ENCODE measurements around the gene EOGT. TPM values are rescaled to one million over a fixed set of nuclear protein-coding genes. Genes with fewer than 3 reads are reported as not detected.

Gene EOGT
- total RNA-seq, 2 donors from 2014 or later = 7.9 to 13.7 TPM

- ATAC-seq (no peak), DNase-seq (ENCODE audit: low spot score in 2 of 2) (no peak)
- Mint-ChIP-seq H3K9me3 (no peaks in the 10 kb centered on the region), H3K36me3 (peaks cover 5 to 17% of the 10 kb centered on the region in 2 donors), H3K27ac (peak overlapping the region; percentile 81 to 84)
Measured at GRCh38 chr3:69014022-69014580, 617 bp upstream of the EOGT start.

DNA sequence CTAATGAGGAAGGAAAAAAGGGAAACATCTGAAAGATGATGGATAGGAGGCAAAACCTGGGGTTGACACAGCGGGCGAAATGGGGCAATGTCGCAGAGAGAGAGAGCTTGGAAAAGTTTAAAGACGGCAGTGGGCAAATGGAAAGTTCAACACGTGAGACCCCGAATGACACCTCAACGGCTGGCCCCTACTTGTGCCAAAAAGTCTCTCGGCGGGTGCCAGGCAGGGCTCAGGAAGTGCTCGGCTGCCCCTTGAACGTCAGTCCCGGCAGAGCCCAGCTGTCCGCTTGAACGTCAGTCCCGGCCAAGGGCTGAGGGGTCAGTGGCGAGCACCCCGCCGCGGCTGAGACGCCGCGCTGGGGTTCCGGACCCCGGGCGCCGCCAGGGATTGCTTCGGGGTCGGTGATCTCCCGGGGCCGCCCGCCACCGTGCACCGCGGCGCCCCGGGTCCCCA is 658 bp downstream of the EOGT start:
- no peaks in the 10 kb centered on the region for H3K9me3 Mint-ChIP-seq
- peaks cover 5 to 17% of the 10 kb centered on the region in 2 donors for H3K36me3 Mint-ChIP-seq
- ATAC-seq = no peak

GRCh38 chr3:69012100-69012799 is 1.2 kb downstream of the EOGT start:
- H3K9me3 Mint-ChIP-seq = no peaks in the 10 kb centered on the region
- peak overlapping the region; percentile 84 to 96 for H3K27ac Mint-ChIP-seq
- DNase-seq (ENCODE audit: low spot score in 2 of 2) (no peak), ATAC-seq (no peak)
- H3K36me3 Mint-ChIP-seq = peaks cover 5 to 12% of the 10 kb centered on the region in 2 donors

More for the DNA sequence above, 658 bp downstream of the EOGT start:
- DNase-seq (ENCODE audit: low spot score in 2 of 2) = no peak
- H3K27ac Mint-ChIP-seq = peak overlapping the region; percentile 84 to 96

DNA sequence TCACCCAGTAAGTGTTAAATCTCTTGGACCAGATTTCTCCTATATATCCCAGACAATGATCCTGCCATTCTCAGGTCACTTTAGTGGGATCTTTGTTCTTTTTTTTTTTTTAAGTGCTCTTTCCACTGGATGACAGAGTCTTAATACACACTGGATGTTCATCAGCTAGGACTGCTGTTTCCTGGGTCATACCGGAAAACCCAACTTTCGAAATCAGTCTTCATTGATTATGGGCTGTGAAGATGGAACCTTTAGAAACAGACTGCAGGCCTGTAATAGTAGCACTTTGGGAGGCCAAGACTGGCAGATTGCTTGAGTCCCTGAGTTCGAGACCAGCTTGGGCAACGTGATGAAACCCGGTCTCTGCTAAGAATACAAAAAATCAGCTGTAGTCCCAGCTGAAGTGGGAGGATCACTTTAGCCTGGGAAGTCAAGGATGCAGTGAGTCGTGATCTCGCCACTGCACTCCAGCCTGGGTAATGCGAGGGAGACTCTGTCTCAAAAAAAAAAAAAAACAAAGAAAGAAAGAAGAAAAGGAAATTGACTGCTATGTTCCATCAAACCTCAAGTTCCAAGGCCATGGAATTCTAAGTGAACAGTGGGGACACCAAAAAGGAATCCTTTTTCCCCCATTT is 2.3 kb downstream of the EOGT start:
- ATAC-seq (no peak), DNase-seq (ENCODE audit: low spot score in 2 of 2) (no peak)
- Mint-ChIP-seq H3K9me3 (no peaks in the 10 kb centered on the region), H3K27ac (no peak overlapping the region), H3K36me3 (peaks cover 5 to 6% of the 10 kb centered on the region in 2 donors)

DNA sequence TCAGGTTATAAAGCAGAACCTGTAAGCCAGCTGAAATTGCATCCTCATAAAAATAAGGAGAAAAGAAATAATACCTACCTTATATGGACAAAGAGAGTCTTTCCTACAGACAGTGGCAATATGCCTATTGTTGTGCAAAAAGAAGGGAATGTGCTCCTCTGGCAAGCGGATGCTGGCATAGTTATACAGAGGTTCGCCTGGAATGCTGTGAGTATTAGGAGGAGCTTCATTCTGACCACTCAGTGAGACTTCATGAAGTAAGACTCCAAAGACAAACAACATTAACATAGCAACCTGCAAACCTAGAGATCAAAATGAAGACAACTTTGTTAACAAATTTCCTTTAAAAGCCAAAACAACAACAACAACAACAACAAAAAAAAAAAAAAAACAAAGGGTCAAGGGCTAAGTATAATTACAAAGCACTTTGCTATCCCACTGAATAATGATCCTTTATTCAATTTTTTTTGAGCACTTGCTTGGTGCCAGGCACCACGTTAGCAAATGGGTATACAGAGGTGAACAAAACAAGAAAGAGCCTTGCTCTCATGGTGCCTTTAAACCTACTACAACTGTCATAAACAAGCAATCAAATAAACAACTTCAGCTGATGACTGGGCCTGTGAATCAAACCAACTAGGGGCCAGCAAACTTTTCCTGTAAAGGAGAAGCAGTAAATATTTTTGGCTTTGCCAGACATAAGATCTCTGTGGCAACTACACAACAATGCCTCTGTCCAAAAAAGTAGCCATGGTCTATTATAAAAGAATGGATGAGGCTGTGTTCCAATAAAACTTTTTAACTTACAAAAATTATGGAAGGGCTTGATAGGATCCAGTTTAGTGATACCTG is 3.7 kb downstream of the EOGT start:
- DNase-seq (ENCODE audit: low spot score in 2 of 2) (no peak), ATAC-seq (no peak)
- Mint-ChIP-seq H3K36me3 (peaks cover 0 to 11% of the 10 kb centered on the region in 2 donors), H3K9me3 (no peaks in the 10 kb centered on the region), H3K27ac (no peak overlapping the region)

DNA sequence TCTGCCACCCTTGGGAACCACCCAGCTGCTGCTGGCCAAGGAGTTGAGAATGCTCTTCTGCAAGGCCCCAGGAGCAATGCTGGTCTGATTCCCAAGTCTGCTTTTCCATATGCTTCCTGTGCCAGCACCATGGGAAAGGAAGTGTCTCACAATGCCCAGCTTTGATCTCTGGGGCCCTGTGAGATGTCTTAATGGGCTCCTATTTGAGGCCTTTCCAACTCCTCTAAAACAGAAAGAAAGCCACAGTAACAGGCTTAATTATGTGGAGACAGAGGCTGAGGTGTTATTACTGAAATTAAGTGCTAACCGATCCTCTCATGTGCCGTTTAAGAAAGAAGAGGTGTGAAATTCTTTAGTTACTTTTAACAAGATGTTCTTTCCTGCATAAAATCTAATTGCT is 4.5 kb downstream of the EOGT start:
- Mint-ChIP-seq H3K27ac (no peak overlapping the region), H3K36me3 (peaks cover 0 to 11% of the 10 kb centered on the region in 2 donors), H3K9me3 (no peaks in the 10 kb centered on the region)
- no peak for DNase-seq (ENCODE audit: low spot score in 2 of 2)
- no peak for ATAC-seq

DNA sequence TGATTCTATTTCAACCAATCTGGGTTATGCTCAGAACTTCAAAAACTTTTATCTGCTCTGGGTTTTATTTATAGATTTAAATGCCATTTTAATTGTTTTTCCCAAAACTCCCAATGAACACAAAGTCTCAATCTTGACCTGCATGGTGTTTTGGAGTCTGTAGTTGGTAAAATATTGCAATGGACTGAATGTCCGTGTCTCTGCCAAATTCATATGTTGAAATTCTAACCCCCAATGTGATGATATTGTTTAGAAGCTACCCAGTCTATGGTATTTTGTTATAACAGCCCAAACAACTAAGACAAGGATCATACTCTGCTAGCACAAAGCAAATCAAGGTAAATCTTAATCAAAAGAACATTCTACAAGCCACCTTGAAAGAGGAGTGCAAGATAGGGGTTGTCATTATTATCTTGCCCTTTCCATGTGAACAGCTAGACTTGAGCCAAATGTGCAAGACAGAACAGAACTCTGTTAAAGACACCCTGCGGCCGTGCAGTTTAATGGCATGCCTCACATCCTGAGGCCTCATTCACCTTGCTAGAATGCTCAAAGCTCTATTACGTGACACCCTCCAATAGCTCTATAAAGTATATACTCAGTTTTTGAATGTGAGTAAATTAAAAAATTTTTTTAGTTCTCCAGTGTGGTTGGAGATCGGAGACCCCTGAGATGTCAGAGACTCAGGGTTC is 7.5 kb downstream of the EOGT start:
- Mint-ChIP-seq H3K36me3 (peaks cover 0 to 6% of the 10 kb centered on the region in 2 donors), H3K27ac (no peak overlapping the region)

GRCh38 chr3:69005071-69005790 is 8.3 kb downstream of the EOGT start:
- peaks cover 0 to 6% of the 10 kb centered on the region in 2 donors for H3K36me3 Mint-ChIP-seq
- no peaks in the 10 kb centered on the region for H3K9me3 Mint-ChIP-seq
- H3K27ac Mint-ChIP-seq = no peak overlapping the region
- ATAC-seq (no peak), DNase-seq (ENCODE audit: low spot score in 2 of 2) (no peak)

More for the DNA sequence above, 7.5 kb downstream of the EOGT start:
- no peaks in the 10 kb centered on the region for H3K9me3 Mint-ChIP-seq
- ATAC-seq (no peak), DNase-seq (ENCODE audit: low spot score in 2 of 2) (no peak)

- no peak overlapping the region for H3K27ac Mint-ChIP-seq
- DNase-seq (ENCODE audit: low spot score in 2 of 2) (no peak), ATAC-seq (no peak)
- H3K36me3 Mint-ChIP-seq = peaks cover 0 to 6% of the 10 kb centered on the region in 2 donors
- no peaks in the 10 kb centered on the region for H3K9me3 Mint-ChIP-seq
Measured at GRCh38 chr3:69004138-69004537, 9.3 kb downstream of the EOGT start.

- ATAC-seq (no peak), DNase-seq (ENCODE audit: low spot score in 2 of 2) (no peak)
- Mint-ChIP-seq H3K36me3 (peaks cover 22 to 24% of the 10 kb centered on the region in 2 donors), H3K9me3 (no peaks in the 10 kb centered on the region), H3K27ac (no peak overlapping the region)
Measured at GRCh38 chr3:68999605-69000004, 13.9 kb downstream of the EOGT start.

DNA sequence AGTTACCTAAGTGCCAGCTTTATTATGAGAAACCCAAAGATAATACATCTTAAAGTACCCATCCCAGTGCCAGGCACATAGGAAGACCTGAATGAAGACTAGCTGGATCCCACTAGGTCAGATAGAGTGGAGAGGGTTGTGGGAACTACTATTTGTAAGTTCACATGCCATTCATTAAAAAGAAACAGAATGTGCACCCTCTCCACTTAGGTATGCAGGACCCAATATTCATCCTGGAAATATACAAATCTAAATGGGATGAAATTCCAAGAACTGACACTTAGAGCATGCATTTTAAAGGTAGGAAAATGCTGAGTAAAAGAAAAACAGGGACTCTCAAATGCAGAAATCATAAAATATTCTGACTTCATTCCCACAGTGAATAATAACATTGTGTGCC is 14.3 kb downstream of the EOGT start:
- Mint-ChIP-seq H3K27ac (no peak overlapping the region), H3K36me3 (peaks cover 26% of the 10 kb centered on the region in 2 donors), H3K9me3 (no peaks in the 10 kb centered on the region)
- no peak for ATAC-seq
- no peak for DNase-seq (ENCODE audit: low spot score in 2 of 2)

DNA sequence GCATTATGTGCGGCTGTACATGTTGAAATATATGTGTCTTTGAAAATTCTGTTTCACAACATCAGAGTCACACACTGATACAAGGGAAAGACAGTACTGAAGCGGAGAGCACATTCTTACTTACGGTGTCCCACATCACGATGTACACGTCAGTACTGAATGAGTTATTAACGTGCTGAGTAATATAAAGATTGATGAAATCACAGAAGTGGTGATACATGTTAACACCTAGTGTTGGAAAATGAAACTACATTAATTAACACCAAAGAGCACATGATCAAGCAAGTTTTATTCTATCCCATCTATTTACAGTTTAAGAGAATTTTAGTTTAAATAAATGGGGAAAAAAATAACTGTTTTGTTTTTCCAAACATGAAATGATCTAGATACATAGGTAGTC is 15.6 kb downstream of the EOGT start:
- peak overlapping the region in 1 of 2 donors; percentile 19 for H3K27ac Mint-ChIP-seq
- ATAC-seq (peak in 1 of 2 donors; percentile 76), DNase-seq (ENCODE audit: low spot score in 2 of 2) (no peak)
- H3K9me3 Mint-ChIP-seq = no peaks in the 10 kb centered on the region
- peaks cover 38 to 39% of the 10 kb centered on the region in 2 donors for H3K36me3 Mint-ChIP-seq

DNA sequence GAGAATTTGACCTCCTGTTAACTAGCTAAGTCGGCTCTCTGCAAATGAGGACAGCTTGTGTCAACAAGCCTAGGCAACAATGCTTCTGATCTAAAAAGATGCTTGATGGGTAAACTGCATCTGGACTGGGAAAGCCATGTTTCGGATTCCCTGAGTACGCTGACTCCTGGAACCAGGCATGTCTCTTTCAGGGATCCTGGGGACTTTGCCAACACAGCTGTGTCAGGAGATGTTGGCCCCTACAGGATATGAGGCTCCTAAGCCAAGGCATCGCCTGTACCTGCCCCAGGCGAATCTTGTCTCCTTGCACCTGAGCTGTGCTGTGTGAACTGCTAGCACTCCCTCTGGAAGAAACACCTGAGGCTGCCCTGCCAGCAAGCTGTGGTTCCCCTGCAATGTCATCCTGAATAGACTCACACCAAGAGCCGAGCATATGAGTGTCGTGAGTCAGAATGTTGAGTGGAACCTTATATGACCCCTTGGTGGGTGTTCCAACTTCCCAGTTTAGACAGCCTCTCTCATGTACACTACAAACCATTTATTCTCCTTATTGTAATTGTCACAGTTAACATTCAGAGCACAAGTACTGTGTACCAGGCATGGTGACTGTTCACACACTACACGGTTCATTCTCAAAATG is 17.0 kb downstream of the EOGT start:
- H3K27ac Mint-ChIP-seq = no peak overlapping the region
- H3K9me3 Mint-ChIP-seq = no peaks in the 10 kb centered on the region
- ATAC-seq (peak in 1 of 2 donors; percentile 73), DNase-seq (ENCODE audit: low spot score in 2 of 2) (no peak)
- peaks cover 43 to 49% of the 10 kb centered on the region in 2 donors for H3K36me3 Mint-ChIP-seq

DNA sequence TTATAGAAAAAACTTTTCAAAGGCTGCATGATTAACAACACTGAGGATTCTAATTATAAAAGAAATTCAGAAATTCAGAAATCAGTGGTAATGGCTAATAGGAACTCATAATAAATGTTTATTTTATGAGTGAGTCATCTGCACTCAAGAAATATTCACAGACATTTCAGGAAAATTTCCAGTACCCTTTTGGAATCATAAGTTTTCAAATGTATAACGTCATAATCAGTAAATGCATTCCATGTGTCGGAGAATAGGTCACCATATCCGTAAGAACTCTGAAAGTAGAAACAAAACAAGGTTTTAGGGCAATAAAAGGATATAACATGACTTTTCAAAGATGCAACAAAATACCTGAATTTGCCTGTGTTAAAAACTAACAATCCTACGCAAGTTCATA is 24.7 kb downstream of the EOGT start:
- ATAC-seq (no peak), DNase-seq (ENCODE audit: low spot score in 2 of 2) (no peak)
- no peaks in the 10 kb centered on the region for H3K9me3 Mint-ChIP-seq
- H3K27ac Mint-ChIP-seq = no peak overlapping the region
- H3K36me3 Mint-ChIP-seq = peaks cover 21 to 51% of the 10 kb centered on the region in 2 donors

DNA sequence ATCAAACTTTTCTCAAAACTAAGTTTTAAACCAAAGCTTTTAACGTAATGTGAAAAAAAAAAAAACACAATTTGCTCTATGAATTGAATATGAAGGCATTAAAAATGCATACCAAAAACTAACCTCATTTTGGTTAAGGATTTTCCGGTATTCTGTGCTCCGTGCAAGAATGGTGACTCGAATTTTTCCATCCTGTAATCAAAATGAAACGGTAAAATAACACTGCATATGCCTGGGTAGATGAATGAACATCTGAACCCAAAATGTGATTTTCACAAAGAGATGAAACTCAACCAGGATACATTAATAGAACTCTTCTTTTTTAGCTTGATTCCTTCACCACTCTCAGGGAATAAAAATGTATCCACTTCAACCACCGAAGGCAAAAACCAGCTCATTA is 26.2 kb downstream of the EOGT start:
- peak in 1 of 2 donors; percentile 38 for ATAC-seq

More for the DNA sequence above, 26.2 kb downstream of the EOGT start:
- Mint-ChIP-seq H3K36me3 (peaks cover 8 to 41% of the 10 kb centered on the region in 2 donors), H3K27ac (no peak overlapping the region), H3K9me3 (no peaks in the 10 kb centered on the region)
- no peak for DNase-seq (ENCODE audit: low spot score in 2 of 2)

Data from activated naive CD4-positive, alpha-beta T cell treated with anti-CD3 and anti-CD28 coated beads, Interleukin-2, amount 50 U/mL, for 72 hours (primary cell).